Measurements from ENCODE around the gene NRARP. TPM values are rescaled to one million over a fixed set of nuclear protein-coding genes. Genes with fewer than 3 reads are reported as not detected.
A peak's percentile ranks its signal among the peaks of the same experiment; 100 is the strongest.

Gene NRARP
- total and polyA plus RNA-seq, 2 of the 13 experiments (the other 11 are each of a cell fraction or from before 2014, with no cell fraction given), result 0.22 to 0.46 TPM

GRCh38 chr9:137319011-137319738, 17.1 kb upstream of the NRARP start (continued):
- TF ChIP-seq ZFY (CRISPR knock-in tag; IDR thresholded peaks at IDR 0.05) (peak; percentile 23; the same call in 1 of the 2 replicates), HOXA3 (CRISPR knock-in tag; IDR thresholded peaks at IDR 0.05) (peak; percentile 34; the same call in 1 of the 2 replicates), ZNF770 (CRISPR knock-in tag; IDR thresholded peaks at IDR 0.05) (0 out of 2 replicates have a peak, but pooled peaks have one; percentile 36), NR2F6 (IDR thresholded peaks at IDR 0.05) (no peak), NR2F6 (CRISPR knock-in tag; IDR thresholded peaks at IDR 0.05) (peak; percentile 18; the same call in 1 of the 2 replicates), RFXAP (CRISPR knock-in tag; IDR thresholded peaks at IDR 0.05; ENCODE audit: borderline replicate concordance) (peak; percentile 29; the same call in 1 of the 2 replicates), ZBTB46 (CRISPR knock-in tag; IDR thresholded peaks at IDR 0.05; ENCODE audit: borderline replicate concordance) (no peak), FIP1L1 (IDR thresholded peaks at IDR 0.05; ENCODE audit: borderline replicate concordance, insufficient read depth, low read depth, low read length) (no peak), CTCF (CRISPR knock-in tag; IDR thresholded peaks at IDR 0.05) (peak; percentile 82), ZNF761 (CRISPR knock-in tag; conservative IDR thresholded peaks at IDR 0.05) (no peak), HDAC2 (CRISPR knock-in tag; IDR thresholded peaks at IDR 0.05) (0 out of 2 replicates have a peak, but pooled peaks have one; percentile 19), MEIS1 (CRISPR knock-in tag; IDR thresholded peaks at IDR 0.05; ENCODE audit: borderline replicate concordance) (no peak), TEAD3 (CRISPR knock-in tag; optimal IDR thresholded peaks at IDR 0.05; ENCODE audit: borderline replicate concordance) (peak; percentile 28), ARID3A (IDR thresholded peaks at IDR 0.05; ENCODE audit: low read depth, low read length) (no peak), CREBL2 (CRISPR knock-in tag; IDR thresholded peaks at IDR 0.05; ENCODE audit: borderline replicate concordance) (no peak), ZBED4 (CRISPR knock-in tag; IDR thresholded peaks at IDR 0.05; ENCODE audit: borderline replicate concordance) (0 out of 2 replicates have a peak, but pooled peaks have one; percentile 27), RXRA (CRISPR knock-in tag; IDR thresholded peaks at IDR 0.05) (0 out of 2 replicates have a peak, but pooled peaks have one; percentile 17)
